Memory B cell (primary cell): ENCODE results near the gene POM121.
A peak's percentile ranks its signal among the peaks of the same experiment; 100 is the strongest.
"Not testable (repeated sequence)": the region's sequence is repeated elsewhere in the genome, so short reads cannot be mapped to it uniquely, and the experiment has no call there.

ENCODE experiments used
- ATAC-seq: fragments of 150-1000 bp; cut with Tn5 transposase; 2 replicates; pipeline ENCODE4 v1.10.0; 2021; ENCODE audit warnings: low read depth, mild to moderate bottlenecking, moderate library complexity
- DNase-seq, 2 donors: peaks; one replicate each; pipeline ENCODE4 v3.0.0; 2022; ENCODE audit warnings: low spot score in 2 of 2
- H3K27ac Mint-ChIP-seq: one replicate; pipeline ENCODE4 v1.8.0; 2022; ENCODE audit warnings: mild to moderate bottlenecking, moderate library complexity, mixed read lengths
- H3K27me3 Mint-ChIP-seq: one replicate; pipeline ENCODE4 v1.8.0; 2022; ENCODE audit warnings: mixed read lengths
- H3K36me3 Mint-ChIP-seq: one replicate; pipeline ENCODE4 v1.8.0; 2022; ENCODE audit warnings: mild to moderate bottlenecking, mixed read lengths
- H3K4me1 Mint-ChIP-seq: one replicate; pipeline ENCODE4 v1.8.0; 2022; ENCODE audit warnings: mixed read lengths
- H3K4me3 Mint-ChIP-seq: one replicate; pipeline ENCODE4 v1.8.0; 2022; ENCODE audit warnings: mild to moderate bottlenecking, moderate library complexity, mixed read lengths
- H3K9me3 Mint-ChIP-seq: one replicate; pipeline ENCODE4 v1.8.0; 2022; ENCODE audit warnings: mixed read lengths

Gene POM121

GRCh38 chr7:72928216-72928615 is 3.3 kb downstream of the POM121 start:
- peaks cover 18% of the 10 kb centered on the region for H3K36me3 Mint-ChIP-seq

GRCh38 chr7:72942022-72942705 is 17.3 kb downstream of the POM121 start:
- H3K27ac Mint-ChIP-seq, H3K4me3 Mint-ChIP-seq, ATAC-seq, DNase-seq, H3K4me1 Mint-ChIP-seq, H3K36me3 Mint-ChIP-seq, H3K27me3 Mint-ChIP-seq, H3K9me3 Mint-ChIP-seq: not testable (repeated sequence)

More at GRCh38 chr7:72928216-72928615, 3.3 kb downstream of the POM121 start:
- H3K27ac Mint-ChIP-seq, H3K4me3 Mint-ChIP-seq, DNase-seq, H3K27me3 Mint-ChIP-seq, ATAC-seq, H3K9me3 Mint-ChIP-seq: not testable (repeated sequence)
- H3K4me1 Mint-ChIP-seq, result peaks cover 15% of the 10 kb centered on the region

GRCh38 chr7:72942956-72943355 is 18.1 kb downstream of the POM121 start:
- not testable (repeated sequence) for H3K4me3 Mint-ChIP-seq, H3K27ac Mint-ChIP-seq, H3K4me1 Mint-ChIP-seq, ATAC-seq, H3K36me3 Mint-ChIP-seq, DNase-seq, H3K9me3 Mint-ChIP-seq, H3K27me3 Mint-ChIP-seq

GRCh38 chr7:72944937-72945336 is 20.0 kb downstream of the POM121 start:
- H3K27ac Mint-ChIP-seq, H3K27me3 Mint-ChIP-seq, H3K36me3 Mint-ChIP-seq, ATAC-seq, DNase-seq, H3K4me3 Mint-ChIP-seq, H3K4me1 Mint-ChIP-seq, H3K9me3 Mint-ChIP-seq: not testable (repeated sequence)

GRCh38 chr7:72945597-72945996 is 20.7 kb downstream of the POM121 start:
- H3K36me3 Mint-ChIP-seq, result not testable (repeated sequence)

GRCh38 chr7:72946130-72946745 is 21.3 kb downstream of the POM121 start:
- not testable (repeated sequence) for H3K27me3 Mint-ChIP-seq, DNase-seq, H3K9me3 Mint-ChIP-seq, H3K4me3 Mint-ChIP-seq, H3K27ac Mint-ChIP-seq, H3K4me1 Mint-ChIP-seq, H3K36me3 Mint-ChIP-seq
- ATAC-seq, result peak; percentile 19

More at GRCh38 chr7:72945597-72945996, 20.7 kb downstream of the POM121 start:
- not testable (repeated sequence) for ATAC-seq, H3K27ac Mint-ChIP-seq, H3K27me3 Mint-ChIP-seq, H3K9me3 Mint-ChIP-seq, DNase-seq, H3K4me1 Mint-ChIP-seq, H3K4me3 Mint-ChIP-seq

- not testable (repeated sequence) for ATAC-seq, H3K36me3 Mint-ChIP-seq, DNase-seq, H3K4me3 Mint-ChIP-seq, H3K9me3 Mint-ChIP-seq, H3K4me1 Mint-ChIP-seq, H3K27ac Mint-ChIP-seq, H3K27me3 Mint-ChIP-seq
Observed at GRCh38 chr7:72948714-72949113, 23.8 kb downstream of the POM121 start.

- not testable (repeated sequence) for H3K36me3 Mint-ChIP-seq, H3K4me1 Mint-ChIP-seq, H3K27ac Mint-ChIP-seq, H3K27me3 Mint-ChIP-seq, ATAC-seq, H3K4me3 Mint-ChIP-seq, DNase-seq, H3K9me3 Mint-ChIP-seq
Observed at GRCh38 chr7:72949276-72949675, 24.4 kb downstream of the POM121 start.

GRCh38 chr7:72949686-72950085 is 24.8 kb downstream of the POM121 start:
- H3K4me3 Mint-ChIP-seq, H3K27me3 Mint-ChIP-seq, DNase-seq, H3K27ac Mint-ChIP-seq, H3K9me3 Mint-ChIP-seq, H3K36me3 Mint-ChIP-seq, ATAC-seq, H3K4me1 Mint-ChIP-seq: not testable (repeated sequence)

- not testable (repeated sequence) for H3K4me1 Mint-ChIP-seq, H3K36me3 Mint-ChIP-seq, ATAC-seq, H3K27me3 Mint-ChIP-seq, H3K4me3 Mint-ChIP-seq, DNase-seq, H3K27ac Mint-ChIP-seq, H3K9me3 Mint-ChIP-seq
Observed at GRCh38 chr7:72950432-72950831, 25.5 kb downstream of the POM121 start.

- not testable (repeated sequence) for H3K36me3 Mint-ChIP-seq, DNase-seq, H3K9me3 Mint-ChIP-seq, H3K27ac Mint-ChIP-seq, H3K27me3 Mint-ChIP-seq, H3K4me3 Mint-ChIP-seq, H3K4me1 Mint-ChIP-seq
- ATAC-seq, result peak; percentile 52
Observed at GRCh38 chr7:72953901-72954562, 29.1 kb downstream of the POM121 start.

- H3K27ac Mint-ChIP-seq, H3K36me3 Mint-ChIP-seq, DNase-seq, H3K27me3 Mint-ChIP-seq, H3K9me3 Mint-ChIP-seq, H3K4me1 Mint-ChIP-seq: not testable (repeated sequence)
- ATAC-seq, result peak; percentile 94
- H3K4me3 Mint-ChIP-seq, result peak overlapping the region; percentile 76
Observed at GRCh38 chr7:72954563-72955198, 29.8 kb downstream of the POM121 start.

- not testable (repeated sequence) for H3K27me3 Mint-ChIP-seq, H3K4me1 Mint-ChIP-seq, H3K36me3 Mint-ChIP-seq, DNase-seq, H3K9me3 Mint-ChIP-seq, H3K27ac Mint-ChIP-seq, H3K4me3 Mint-ChIP-seq, ATAC-seq
Observed at GRCh38 chr7:72960029-72960428, 35.1 kb downstream of the POM121 start.

- not testable (repeated sequence) for H3K27ac Mint-ChIP-seq, H3K36me3 Mint-ChIP-seq, ATAC-seq, DNase-seq, H3K27me3 Mint-ChIP-seq, H3K4me1 Mint-ChIP-seq, H3K9me3 Mint-ChIP-seq, H3K4me3 Mint-ChIP-seq
Observed at GRCh38 chr7:72960626-72961345, 35.9 kb downstream of the POM121 start.
